HCT116 (cell line): ENCODE results near the gene TRIM23. TPM values are rescaled to one million over a fixed set of nuclear protein-coding genes. Genes with fewer than 3 reads are reported as not detected.

Experiments used
- ATAC-seq: fragments of 200-7000 bp; cut with Tn5 transposase; 2 replicates; pipeline ENCODE4 v1.9.1; 2020; ENCODE audit warnings: mild to moderate bottlenecking, moderate library complexity
- BruUV-seq: library from RNA; stranded (reverse); fragments of 400-500 nt; replicated peaks from 2 replicates; lab custom pipeline; 2021; lab: Mats Ljungman, UMichigan
- CTCF ChIA-PET: fragments of 300-600 bp; sonication (Branson Sonifier 250); formaldehyde crosslinking; loops from one replicate; lab custom pipeline; 2021; ENCODE audit warnings: antibody characterized with exemption; lab: Charles Lee
- POLR2A ChIA-PET: fragments of 300-600, 350-600 bp; sonication (Branson Sonifier 250); formaldehyde crosslinking; loops from one replicate; lab custom pipeline; 2021; ENCODE audit warnings: antibody characterized with exemption; lab: Charles Lee
- RAD21 ChIA-PET, 2 experiments: fragments of 300-600 bp; sonication (Branson Sonifier 250); formaldehyde crosslinking; loops; one replicate each; lab custom pipeline; 2023; ENCODE audit warnings: low total read pairs in 2 of 2; ENCODE audit not compliant: uncharacterized antibody in 2 of 2, unreplicated experiment in 2 of 2, low non-redundant PET in 1 of 2; lab: Charles Lee
- DNase-seq: peaks from one replicate; pipeline ENCODE4 v3.0.0-alpha.2; 2010; ENCODE audit warnings: low read depth, low spot score
- H2AFZ ChIP-seq: fragments of 200-600 bp; shearing (Covaris generic), sonication (generic); 2 replicates; pipeline ENCODE4 v1.6.1; 2017; ENCODE audit warnings: low read depth, mixed run types, mixed read lengths, antibody characterized with exemption, low read length; ENCODE audit not compliant: poor library complexity, severe bottlenecking
- H3K27ac ChIP-seq: 2 replicates; pipeline ENCODE4 v1.5.1; 2012; ENCODE audit warnings: low read depth, low read length
- H3K27me3 ChIP-seq: fragments of 200-600 bp; sonication (generic); 2 replicates; pipeline ENCODE4 v1.6.1; 2016; ENCODE audit warnings: mixed run types, low read length, mixed read lengths; ENCODE audit not compliant: insufficient read depth
- H3K36me3 ChIP-seq, 2 experiments: fragments of 200-500 bp in 1 of 2; fragments of 200-600 bp in 1 of 2; sonication (Bioruptor generic) in 1 of 2; sonication (generic) in 1 of 2; 2 replicates each; pipeline versions ENCODE4 v1.5.1 to v1.6.1; 2014 to 2016; ENCODE audit warnings: low read length in 2 of 2, inconsistent platforms in 1 of 2, mixed read lengths in 1 of 2, mixed run types in 1 of 2; ENCODE audit not compliant: insufficient read depth in 2 of 2, control insufficient read depth in 1 of 2
- H3K4me1 ChIP-seq, 2 experiments: fragments of 200-600 bp in 1 of 2; sonication (generic) in 1 of 2; 2 replicates each; pipeline versions ENCODE4 v1.5.1 to v1.6.1; 2012 to 2017; ENCODE audit warnings: low read length in 2 of 2, inconsistent platforms in 1 of 2, mild to moderate bottlenecking in 1 of 2, mixed read lengths in 1 of 2, mixed run types in 1 of 2, moderate library complexity in 1 of 2; ENCODE audit not compliant: insufficient read depth in 2 of 2, control insufficient read depth in 1 of 2
- H3K4me2 ChIP-seq: fragments of 200-600 bp; sonication (generic); 2 replicates; pipeline ENCODE4 v1.6.1; 2017; ENCODE audit warnings: mixed run types, low read length, mixed read lengths
- H3K4me3 ChIP-seq, 2 experiments: fragments of 200-600 bp in 1 of 2; sonication (generic) in 1 of 2; replicated peaks in 1 of 2; 2 replicates each; pipeline ENCODE4 v1.5.1; 2011 to 2016; ENCODE audit warnings: low read length in 2 of 2, control low read depth in 1 of 2, low read depth in 1 of 2, mild to moderate bottlenecking in 1 of 2, mixed read lengths in 1 of 2, mixed run types in 1 of 2
- H3K79me2 ChIP-seq: fragments of 200-600 bp; sonication (generic); 2 replicates; pipeline ENCODE4 v1.6.1; 2017; ENCODE audit warnings: mild to moderate bottlenecking, mixed run types, low read length, moderate library complexity, mixed read lengths; ENCODE audit not compliant: insufficient read depth
- H3K9ac ChIP-seq: fragments of 200-600 bp; sonication (generic); 2 replicates; pipeline ENCODE4 v1.6.1; 2016; ENCODE audit warnings: low read length, mixed read lengths
- H3K9me2 ChIP-seq: fragments of 200-600 bp; sonication (generic), shearing (Covaris generic); 2 replicates; pipeline ENCODE4 v1.6.1; 2017; ENCODE audit warnings: mixed run types, mild to moderate bottlenecking, moderate library complexity; ENCODE audit not compliant: insufficient read depth
- H3K9me3 ChIP-seq, 2 experiments: fragments of 200-500 bp in 1 of 2; fragments of 200-600 bp in 1 of 2; sonication (Bioruptor generic) in 1 of 2; sonication (generic) in 1 of 2; 2 replicates each; pipeline ENCODE4 v1.6.1; 2014 to 2017; ENCODE audit warnings: low read length in 2 of 2, mixed read lengths in 2 of 2, inconsistent platforms in 1 of 2, low read depth in 1 of 2, mild to moderate bottlenecking in 1 of 2, mixed run types in 1 of 2, moderate library complexity in 1 of 2; ENCODE audit not compliant: control insufficient read depth in 1 of 2, insufficient read depth in 1 of 2
- H4K20me1 ChIP-seq: fragments of 200-600 bp; sonication (generic), shearing (Covaris generic); 2 replicates; pipeline ENCODE4 v1.6.1; 2017; ENCODE audit warnings: mixed run types, mild to moderate bottlenecking, moderate library complexity; ENCODE audit not compliant: insufficient read depth
- CEBPB ChIP-seq: IDR thresholded peaks from 2 replicates; pipeline ENCODE4 v1.6.1; 2012; ENCODE audit warnings: low read depth
- EZH2phosphoT487 ChIP-seq: fragments of 200-600 bp; IDR thresholded peaks from 2 replicates; pipeline ENCODE4 v1.6.1; 2018; ENCODE audit warnings: antibody characterized with exemption, borderline replicate concordance
- POLR2A ChIP-seq: IDR thresholded peaks from 2 replicates; pipeline ENCODE4 v1.7.0; 2011; ENCODE audit warnings: borderline replicate concordance; ENCODE audit not compliant: insufficient read depth, insufficient read length; ENCODE audit errors: extremely low read depth
- RAD21 ChIP-seq: IDR thresholded peaks from 2 replicates; pipeline ENCODE4 v1.6.1; 2012; ENCODE audit warnings: low read depth, mild to moderate bottlenecking
- SP1 ChIP-seq: IDR thresholded peaks from 2 replicates; pipeline ENCODE4 v1.6.1; 2012; ENCODE audit warnings: low read depth
- intact Hi-C: fragments of 100-400 bp; cut with micrococcal nuclease; formaldehyde crosslinking; loops from 2 replicates; pipeline ENCODE4 v1.10.0; 2022
- total RNA-seq: library from RNA; stranded (reverse); gene quantifications from one replicate; pipeline ENCODE4 v1.2.1, GENCODE V29; 2021; ENCODE audit not compliant: unreplicated experiment
- TF ChIP-seq, protein P1 (sequence below): IDR thresholded peaks from 2 replicates; pipeline ENCODE4 v1.6.1; 2012; ENCODE audit warnings: low read depth
- TF ChIP-seq, protein P2 (sequence below): IDR thresholded peaks from 2 replicates; pipeline ENCODE4 v1.6.1; 2011; ENCODE audit warnings: mild to moderate bottlenecking, low read length, moderate library complexity; ENCODE audit not compliant: insufficient replicate concordance; ENCODE audit errors: extremely low read depth
- TF ChIP-seq, protein P3 (sequence below), 3 experiments: fragments of 200-600 bp in 1 of 3; sonication (generic) in 1 of 3; IDR thresholded peaks in 2 of 3; conservative IDR thresholded peaks in 1 of 3; 2 replicates each; pipeline ENCODE4 v1.5.1; 2012 to 2017; ENCODE audit warnings: low read depth in 2 of 3, low read length in 2 of 3, antibody characterized with exemption in 1 of 3, borderline replicate concordance in 1 of 3, control low read depth in 1 of 3, mild to moderate bottlenecking in 1 of 3, mixed read lengths in 1 of 3, mixed run types in 1 of 3, moderate library complexity in 1 of 3; ENCODE audit not compliant: insufficient read depth in 1 of 3
- TF ChIP-seq, protein P4 (sequence below): IDR thresholded peaks from 2 replicates; pipeline ENCODE4 v1.6.1; 2012
- TF ChIP-seq, protein P5 (sequence below): IDR thresholded peaks from 2 replicates; pipeline ENCODE4 v1.6.1; 2012

The TRIM23 gene
- total RNA-seq, 1 experiment from 2014 or later = 12.2 TPM

DNA sequence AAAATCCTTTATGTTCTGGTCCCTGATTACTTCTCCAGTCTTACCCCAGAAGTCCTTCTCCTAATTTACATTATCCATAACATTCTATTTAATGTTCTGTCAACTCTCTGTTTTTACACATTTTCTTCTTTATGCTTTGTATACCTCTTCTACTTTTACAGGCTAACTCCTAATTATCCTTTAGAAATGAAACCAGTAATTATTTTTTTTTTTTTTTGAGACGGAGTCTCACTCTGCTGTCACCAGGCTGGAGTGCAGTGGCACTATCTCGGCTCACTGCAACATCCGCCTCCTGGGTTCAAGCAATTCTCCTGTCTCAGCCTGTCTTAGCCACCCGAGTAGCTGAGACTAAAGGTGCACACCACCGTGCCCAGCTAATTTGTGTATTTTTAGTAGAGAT lies 70.2 kb downstream of the TRIM23 start:
- ATAC-seq = no peak
- ChIA-PET CTCF (no interaction called here), POLR2A (interaction anchor here (0.9 kb wide), 1 partner anchor 9 kb away, joined by 4 read pairs; the partner anchor contains the start of genes CENPK and PPWD1)
- DNase-seq = no peak
- Histone ChIP-seq H3K9me2 (no peaks in the 10 kb centered on the region), H3K79me2 (peaks cover 39% of the 10 kb centered on the region)
- intact Hi-C loops = no loop called here
- TF ChIP-seq, protein P1, sequence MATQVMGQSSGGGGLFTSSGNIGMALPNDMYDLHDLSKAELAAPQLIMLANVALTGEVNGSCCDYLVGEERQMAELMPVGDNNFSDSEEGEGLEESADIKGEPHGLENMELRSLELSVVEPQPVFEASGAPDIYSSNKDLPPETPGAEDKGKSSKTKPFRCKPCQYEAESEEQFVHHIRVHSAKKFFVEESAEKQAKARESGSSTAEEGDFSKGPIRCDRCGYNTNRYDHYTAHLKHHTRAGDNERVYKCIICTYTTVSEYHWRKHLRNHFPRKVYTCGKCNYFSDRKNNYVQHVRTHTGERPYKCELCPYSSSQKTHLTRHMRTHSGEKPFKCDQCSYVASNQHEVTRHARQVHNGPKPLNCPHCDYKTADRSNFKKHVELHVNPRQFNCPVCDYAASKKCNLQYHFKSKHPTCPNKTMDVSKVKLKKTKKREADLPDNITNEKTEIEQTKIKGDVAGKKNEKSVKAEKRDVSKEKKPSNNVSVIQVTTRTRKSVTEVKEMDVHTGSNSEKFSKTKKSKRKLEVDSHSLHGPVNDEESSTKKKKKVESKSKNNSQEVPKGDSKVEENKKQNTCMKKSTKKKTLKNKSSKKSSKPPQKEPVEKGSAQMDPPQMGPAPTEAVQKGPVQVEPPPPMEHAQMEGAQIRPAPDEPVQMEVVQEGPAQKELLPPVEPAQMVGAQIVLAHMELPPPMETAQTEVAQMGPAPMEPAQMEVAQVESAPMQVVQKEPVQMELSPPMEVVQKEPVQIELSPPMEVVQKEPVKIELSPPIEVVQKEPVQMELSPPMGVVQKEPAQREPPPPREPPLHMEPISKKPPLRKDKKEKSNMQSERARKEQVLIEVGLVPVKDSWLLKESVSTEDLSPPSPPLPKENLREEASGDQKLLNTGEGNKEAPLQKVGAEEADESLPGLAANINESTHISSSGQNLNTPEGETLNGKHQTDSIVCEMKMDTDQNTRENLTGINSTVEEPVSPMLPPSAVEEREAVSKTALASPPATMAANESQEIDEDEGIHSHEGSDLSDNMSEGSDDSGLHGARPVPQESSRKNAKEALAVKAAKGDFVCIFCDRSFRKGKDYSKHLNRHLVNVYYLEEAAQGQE = no peak
- TF ChIP-seq EZH2phosphoT487 = no peak
- TF ChIP-seq, protein P2, sequence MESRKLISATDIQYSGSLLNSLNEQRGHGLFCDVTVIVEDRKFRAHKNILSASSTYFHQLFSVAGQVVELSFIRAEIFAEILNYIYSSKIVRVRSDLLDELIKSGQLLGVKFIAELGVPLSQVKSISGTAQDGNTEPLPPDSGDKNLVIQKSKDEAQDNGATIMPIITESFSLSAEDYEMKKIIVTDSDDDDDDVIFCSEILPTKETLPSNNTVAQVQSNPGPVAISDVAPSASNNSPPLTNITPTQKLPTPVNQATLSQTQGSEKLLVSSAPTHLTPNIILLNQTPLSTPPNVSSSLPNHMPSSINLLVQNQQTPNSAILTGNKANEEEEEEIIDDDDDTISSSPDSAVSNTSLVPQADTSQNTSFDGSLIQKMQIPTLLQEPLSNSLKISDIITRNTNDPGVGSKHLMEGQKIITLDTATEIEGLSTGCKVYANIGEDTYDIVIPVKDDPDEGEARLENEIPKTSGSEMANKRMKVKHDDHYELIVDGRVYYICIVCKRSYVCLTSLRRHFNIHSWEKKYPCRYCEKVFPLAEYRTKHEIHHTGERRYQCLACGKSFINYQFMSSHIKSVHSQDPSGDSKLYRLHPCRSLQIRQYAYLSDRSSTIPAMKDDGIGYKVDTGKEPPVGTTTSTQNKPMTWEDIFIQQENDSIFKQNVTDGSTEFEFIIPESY = no peak
- TF ChIP-seq, protein P3, sequence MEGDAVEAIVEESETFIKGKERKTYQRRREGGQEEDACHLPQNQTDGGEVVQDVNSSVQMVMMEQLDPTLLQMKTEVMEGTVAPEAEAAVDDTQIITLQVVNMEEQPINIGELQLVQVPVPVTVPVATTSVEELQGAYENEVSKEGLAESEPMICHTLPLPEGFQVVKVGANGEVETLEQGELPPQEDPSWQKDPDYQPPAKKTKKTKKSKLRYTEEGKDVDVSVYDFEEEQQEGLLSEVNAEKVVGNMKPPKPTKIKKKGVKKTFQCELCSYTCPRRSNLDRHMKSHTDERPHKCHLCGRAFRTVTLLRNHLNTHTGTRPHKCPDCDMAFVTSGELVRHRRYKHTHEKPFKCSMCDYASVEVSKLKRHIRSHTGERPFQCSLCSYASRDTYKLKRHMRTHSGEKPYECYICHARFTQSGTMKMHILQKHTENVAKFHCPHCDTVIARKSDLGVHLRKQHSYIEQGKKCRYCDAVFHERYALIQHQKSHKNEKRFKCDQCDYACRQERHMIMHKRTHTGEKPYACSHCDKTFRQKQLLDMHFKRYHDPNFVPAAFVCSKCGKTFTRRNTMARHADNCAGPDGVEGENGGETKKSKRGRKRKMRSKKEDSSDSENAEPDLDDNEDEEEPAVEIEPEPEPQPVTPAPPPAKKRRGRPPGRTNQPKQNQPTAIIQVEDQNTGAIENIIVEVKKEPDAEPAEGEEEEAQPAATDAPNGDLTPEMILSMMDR (IDR thresholded peaks at IDR 0.05 in 2 of 3, conservative IDR thresholded peaks at IDR 0.05 in 1 of 3; ENCODE audit: borderline replicate concordance in 1 of 3, insufficient read depth in 1 of 3, low read depth in 2 of 3, low read length in 2 of 3) = no peak
- TF ChIP-seq CEBPB = no peak
- TF ChIP-seq SP1 = no peak
- TF ChIP-seq, protein P4, sequence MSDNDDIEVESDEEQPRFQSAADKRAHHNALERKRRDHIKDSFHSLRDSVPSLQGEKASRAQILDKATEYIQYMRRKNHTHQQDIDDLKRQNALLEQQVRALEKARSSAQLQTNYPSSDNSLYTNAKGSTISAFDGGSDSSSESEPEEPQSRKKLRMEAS = no peak
- TF ChIP-seq RAD21 = no peak
- TF ChIP-seq POLR2A = no peak
- TF ChIP-seq, protein P5, sequence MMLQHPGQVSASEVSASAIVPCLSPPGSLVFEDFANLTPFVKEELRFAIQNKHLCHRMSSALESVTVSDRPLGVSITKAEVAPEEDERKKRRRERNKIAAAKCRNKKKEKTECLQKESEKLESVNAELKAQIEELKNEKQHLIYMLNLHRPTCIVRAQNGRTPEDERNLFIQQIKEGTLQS = no peak
- TF ChIP-seq, all 23 proteins: peak for 0
- Histone ChIP-seq H3K27ac (no peak overlapping the region), H3K4me3 (no peak overlapping the region), H3K9ac (no peak overlapping the region), H4K20me1 (no peaks in the 10 kb centered on the region; the same call in 1 of the 2 replicates), H3K36me3 (peaks cover 16 to 20% of the 10 kb centered on the region in 2 experiments), H3K27me3 (no peaks in the 10 kb centered on the region), H3K4me1 (no peaks in the 10 kb centered on the region), H2AFZ (no peak overlapping the region), H3K4me2 (no peak overlapping the region), H3K9me3 (no peaks in the 10 kb centered on the region)
- RAD21 ChIA-PET = no interaction called here
- BruUV-seq = no TSS peak
